ENCODE measurements around the gene BRICD5. TPM values are rescaled to one million over a fixed set of nuclear protein-coding genes. Genes with fewer than 3 reads are reported as not detected.

Gene BRICD5
- total RNA-seq, 1 experiment from 2014 or later = 17.1 TPM

DNA sequence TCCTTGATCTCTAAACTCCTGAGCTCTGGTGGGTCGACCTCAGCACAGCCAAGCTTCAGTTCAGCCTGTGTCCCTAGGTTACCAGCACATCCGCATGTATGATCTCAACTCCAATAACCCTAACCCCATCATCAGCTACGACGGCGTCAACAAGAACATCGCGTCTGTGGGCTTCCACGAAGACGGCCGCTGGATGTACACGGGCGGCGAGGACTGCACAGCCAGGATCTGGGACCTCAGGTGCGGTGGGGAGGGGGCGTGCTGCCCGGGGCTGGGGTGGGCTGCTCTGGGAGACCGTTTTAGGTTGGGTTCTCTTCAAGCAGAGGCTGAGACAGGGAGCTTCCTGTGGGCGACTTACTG lies 4.3 kb downstream of the BRICD5 start:
- no peak overlapping the region for H3K27ac ChIP-seq
- no peak overlapping the region for H2AFZ ChIP-seq
- no peak for TF ChIP-seq EZH2 (IDR thresholded peaks at IDR 0.05; ENCODE audit: low read depth)
- no peak for TF ChIP-seq CTCF (conservative IDR thresholded peaks at IDR 0.05)
- peak overlapping the region; percentile 91 for H3K4me3 ChIP-seq
- peak overlapping the region; percentile 88 for H3K4me2 ChIP-seq
- peaks cover 15% of the 10 kb centered on the region; the same call in 1 of the 2 replicates for H3F3A ChIP-seq (ENCODE audit: insufficient read depth, low read depth)
- no peaks in the 10 kb centered on the region for H3K9me2 ChIP-seq (ENCODE audit: insufficient read depth)
- no peak for DNase-seq
- H3K79me2 ChIP-seq (ENCODE audit: low read depth) = peaks cover 22% of the 10 kb centered on the region
- no peaks in the 10 kb centered on the region for H3K9me3 ChIP-seq (ENCODE audit: insufficient read depth, low read depth)
- H4K20me1 ChIP-seq (ENCODE audit: insufficient read depth) = no peaks in the 10 kb centered on the region
- CTCF ChIA-PET = interaction anchor here (0.6 kb wide), 3 partner anchors 29 to 232 kb away, joined by 4 to 7 read pairs (median 4); no protein-coding TSS in a partner anchor
- POLR2A ChIA-PET (ENCODE audit: unreplicated experiment) = no interaction called here
- no TSS peak for BruUV-seq (replicated peaks)
- H3K36me3 ChIP-seq (ENCODE audit: low read depth) = 0 out of 2 replicates have a peak, but pooled peaks cover 6% of the 10 kb centered on the region
- intact Hi-C loops (cut with micrococcal nuclease; ENCODE audit: unreplicated experiment) = no loop called here
- peaks cover 15% of the 10 kb centered on the region for H3K4me1 ChIP-seq (replicated peaks; ENCODE audit: insufficient read depth)
- H3K27me3 ChIP-seq (ENCODE audit: insufficient read depth, low read depth) = no peaks in the 10 kb centered on the region

DNA sequence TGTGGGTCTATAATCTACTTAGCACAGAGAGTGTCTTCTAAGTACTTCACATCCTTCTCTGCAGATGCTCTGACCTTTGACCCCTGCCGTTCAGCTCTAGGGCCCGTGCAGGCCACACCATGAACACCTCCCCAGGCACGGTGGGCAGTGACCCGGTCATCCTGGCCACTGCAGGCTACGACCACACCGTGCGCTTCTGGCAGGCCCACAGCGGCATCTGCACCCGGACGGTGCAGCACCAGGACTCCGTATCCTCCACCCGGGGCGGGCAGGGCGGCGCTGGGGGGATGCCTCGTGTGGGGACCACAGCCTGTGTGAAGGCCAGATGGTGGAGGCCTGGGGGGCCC lies 4.7 kb downstream of the BRICD5 start:
- Histone ChIP-seq H4K20me1 (ENCODE audit: insufficient read depth) (no peaks in the 10 kb centered on the region), H3K4me3 (peak overlapping the region; percentile 91), H3K36me3 (ENCODE audit: low read depth) (0 out of 2 replicates have a peak, but pooled peaks cover 6% of the 10 kb centered on the region), H3K4me1 (replicated peaks; ENCODE audit: insufficient read depth) (peaks cover 15% of the 10 kb centered on the region), H3K27me3 (ENCODE audit: insufficient read depth, low read depth) (no peaks in the 10 kb centered on the region), H2AFZ (peak overlapping the region; percentile 91), H3K9me2 (ENCODE audit: insufficient read depth) (no peaks in the 10 kb centered on the region), H3K79me2 (ENCODE audit: low read depth) (peaks cover 22% of the 10 kb centered on the region), H3K27ac (peak overlapping the region; percentile 67; the same call in 1 of the 2 replicates), H3F3A (ENCODE audit: insufficient read depth, low read depth) (peaks cover 12% of the 10 kb centered on the region; the same call in 1 of the 2 replicates), H3K4me2 (peak overlapping the region; percentile 88), H3K9me3 (ENCODE audit: insufficient read depth, low read depth) (no peaks in the 10 kb centered on the region)
- no peak for DNase-seq
- intact Hi-C loops (cut with micrococcal nuclease; ENCODE audit: unreplicated experiment) = no loop called here
- TF ChIP-seq CTCF (conservative IDR thresholded peaks at IDR 0.05) (0 out of 2 replicates have a peak, but pooled peaks have one; percentile 1), EZH2 (IDR thresholded peaks at IDR 0.05; ENCODE audit: low read depth) (no peak)
- CTCF ChIA-PET = interaction anchor here (0.6 kb wide), 1 partner anchor 233 kb away, joined by 4 read pairs; no protein-coding TSS in a partner anchor
- TSS peak; percentile 45 for BruUV-seq (replicated peaks)
- POLR2A ChIA-PET (ENCODE audit: unreplicated experiment) = no interaction called here

DNA sequence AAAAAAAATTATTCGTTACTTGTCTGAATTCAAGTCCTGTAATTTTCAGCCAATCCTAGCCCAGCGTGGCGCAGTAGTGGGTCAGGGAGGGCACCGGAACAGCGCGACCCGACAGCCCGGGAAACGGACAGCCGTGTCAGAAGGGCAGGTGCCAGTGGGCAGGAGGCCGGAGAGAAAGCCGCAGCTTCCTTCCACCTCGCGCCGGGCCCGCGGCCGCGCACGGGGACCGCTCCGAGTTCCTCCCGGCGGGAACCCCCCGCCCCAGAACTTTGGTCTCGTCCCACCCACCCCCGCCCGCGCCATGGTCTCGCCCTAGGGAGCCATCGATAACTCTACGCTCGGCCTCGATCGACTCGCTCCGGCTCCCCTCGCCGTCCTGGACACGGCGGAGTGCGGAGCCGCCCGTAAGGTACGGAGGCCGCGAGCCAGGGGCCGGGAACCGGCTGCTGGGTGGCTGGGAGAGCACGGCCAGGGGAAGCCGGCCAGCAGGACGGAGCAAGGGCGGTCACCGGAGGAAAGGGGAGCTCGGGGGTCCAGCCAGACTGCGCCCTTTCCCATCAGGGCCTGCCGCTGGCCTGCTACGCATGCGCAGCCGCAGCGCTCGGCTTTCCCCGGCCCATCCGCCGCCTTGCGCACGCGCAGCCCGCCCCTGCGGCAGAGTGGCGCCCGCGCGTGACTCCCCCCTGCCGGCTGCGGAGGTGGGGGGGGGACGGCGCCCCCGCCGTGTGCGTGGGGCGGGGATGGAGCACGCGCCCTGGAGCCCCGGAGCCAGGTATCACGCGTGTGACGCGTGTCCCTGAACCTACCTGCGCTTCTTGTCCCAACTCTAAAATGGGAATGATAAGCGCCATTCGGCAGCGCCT lies 5.3 kb downstream of the BRICD5 start, which contains the start of gene MLST8:
Gene MLST8 (plus strand): TSS at position 351 of the 863 bp plus-strand sequence. CDS start 632 bp downstream, outside the sequence.
- peaks cover 7% of the 10 kb centered on the region; the same call in 1 of the 2 replicates for H3F3A ChIP-seq (ENCODE audit: insufficient read depth, low read depth)
- peak within 1 kb of the TSS; percentile 91 for H3K4me3 ChIP-seq
- H3K36me3 ChIP-seq (ENCODE audit: low read depth) = 0 out of 2 replicates have a peak, but pooled peaks cover 6% of the 10 kb centered on the region
- TF ChIP-seq EZH2 (IDR thresholded peaks at IDR 0.05; ENCODE audit: low read depth) = no peak
- TF ChIP-seq CTCF (conservative IDR thresholded peaks at IDR 0.05) = 0 out of 2 replicates have a peak, but pooled peaks have one; percentile 18
- peak within 1 kb of the TSS; percentile 88 for H3K4me2 ChIP-seq
- H3K4me1 ChIP-seq (replicated peaks; ENCODE audit: insufficient read depth) = peaks cover 15% of the 10 kb centered on the region
- intact Hi-C loops (cut with micrococcal nuclease; ENCODE audit: unreplicated experiment) = no loop called here
- H3K27ac ChIP-seq = peak within 1 kb of the TSS; percentile 67
- CTCF ChIA-PET = interaction anchor here (0.7 kb wide), 1 partner anchor 924 kb away, joined by 3 read pairs; no protein-coding TSS in a partner anchor
- H3K27me3 ChIP-seq (ENCODE audit: insufficient read depth, low read depth) = no peaks in the 10 kb centered on the region
- H2AFZ ChIP-seq = peak within 1 kb of the TSS; percentile 91
- peaks cover 22% of the 10 kb centered on the region for H3K79me2 ChIP-seq (ENCODE audit: low read depth)
- H3K9me2 ChIP-seq (ENCODE audit: insufficient read depth) = no peaks in the 10 kb centered on the region
- BruUV-seq (replicated peaks) = no TSS peak
- H3K9me3 ChIP-seq (ENCODE audit: insufficient read depth, low read depth) = no peaks in the 10 kb centered on the region
- no peaks in the 10 kb centered on the region for H4K20me1 ChIP-seq (ENCODE audit: insufficient read depth)
- DNase-seq = peak; percentile 56 to 90
- POLR2A ChIA-PET (ENCODE audit: unreplicated experiment) = no interaction called here

Data from PC-9 (cell line).